KMS-11 (cell line): Measurements from ENCODE around the gene MAGI2.

Source experiments
- H2AFZ ChIP-seq: fragments of 200-600 bp; sonication (generic); 2 replicates; pipeline ENCODE4 v1.6.1; 2016; ENCODE audit warnings: antibody characterized with exemption, mixed run types, low read depth
- H3K27ac ChIP-seq: fragments of 200-600 bp; sonication (generic); 2 replicates; pipeline ENCODE4 v1.6.1; 2016; ENCODE audit warnings: mild to moderate bottlenecking, mixed run types
- H3K27me3 ChIP-seq: fragments of 200-600 bp; sonication (generic); 2 replicates; pipeline ENCODE4 v1.6.1; 2017; ENCODE audit warnings: mild to moderate bottlenecking, low read depth, mixed run types, moderate library complexity; ENCODE audit not compliant: insufficient read depth
- H3K36me3 ChIP-seq: fragments of 200-600 bp; sonication (generic); 2 replicates; pipeline ENCODE4 v1.6.1; 2017; ENCODE audit warnings: mild to moderate bottlenecking, mixed run types; ENCODE audit not compliant: insufficient read depth
- H3K4me1 ChIP-seq: fragments of 200-600 bp; sonication (generic); 2 replicates; pipeline ENCODE4 v1.6.1; 2016; ENCODE audit warnings: mild to moderate bottlenecking, low read depth, mixed run types; ENCODE audit not compliant: poor library complexity, severe bottlenecking
- H3K4me2 ChIP-seq: fragments of 200-600 bp; sonication (generic); 2 replicates; pipeline ENCODE4 v1.7.0; 2016; ENCODE audit warnings: mild to moderate bottlenecking, mixed run types
- H3K4me3 ChIP-seq: fragments of 200-600 bp; sonication (generic); IDR thresholded peaks from 2 replicates; pipeline ENCODE4 v1.6.1; 2017; ENCODE audit warnings: low read depth, low read length, mixed read lengths; ENCODE audit not compliant: insufficient read depth
- H3K79me2 ChIP-seq: fragments of 200-600 bp; sonication (generic); 2 replicates; pipeline ENCODE4 v1.6.1; 2016; ENCODE audit warnings: low read depth, mixed run types; ENCODE audit not compliant: insufficient read depth
- H3K9ac ChIP-seq: fragments of 200-600 bp; sonication (generic); 2 replicates; pipeline ENCODE4 v1.6.1; 2016; ENCODE audit warnings: mild to moderate bottlenecking, mixed run types
- H4K20me1 ChIP-seq: fragments of 200-600 bp; sonication (generic); 2 replicates; pipeline ENCODE4 v1.6.1; 2016; ENCODE audit warnings: mild to moderate bottlenecking, mixed run types; ENCODE audit not compliant: insufficient read depth
- TF ChIP-seq, protein P1 (sequence below): fragments of 200-600 bp; sonication (generic); conservative IDR thresholded peaks from 2 replicates; pipeline ENCODE4 v1.6.1; 2017; ENCODE audit warnings: low read depth, mild to moderate bottlenecking, antibody characterized with exemption, low read length, moderate library complexity, mixed read lengths

MAGI2 gene

DNA sequence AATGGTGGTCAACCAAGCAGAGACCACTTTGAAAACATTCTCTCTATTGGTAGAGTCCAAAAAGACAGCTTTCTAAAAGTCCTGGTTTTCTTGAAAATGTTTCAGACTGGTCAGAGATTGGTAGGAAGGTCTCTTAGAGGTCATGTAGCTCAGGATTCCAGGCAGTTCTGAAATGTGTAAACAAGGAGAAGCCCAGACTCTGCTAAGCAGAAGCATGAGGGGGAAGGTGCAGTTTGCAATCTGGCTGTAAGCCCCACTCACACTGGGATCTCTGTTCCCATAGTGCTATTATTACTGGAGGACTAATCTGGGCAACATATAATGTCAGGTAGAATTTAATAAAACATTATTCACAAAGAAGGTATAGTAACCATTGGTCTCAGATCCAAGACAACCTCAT is 101.1 kb downstream of the MAGI2 start:
- TF ChIP-seq, protein P1, sequence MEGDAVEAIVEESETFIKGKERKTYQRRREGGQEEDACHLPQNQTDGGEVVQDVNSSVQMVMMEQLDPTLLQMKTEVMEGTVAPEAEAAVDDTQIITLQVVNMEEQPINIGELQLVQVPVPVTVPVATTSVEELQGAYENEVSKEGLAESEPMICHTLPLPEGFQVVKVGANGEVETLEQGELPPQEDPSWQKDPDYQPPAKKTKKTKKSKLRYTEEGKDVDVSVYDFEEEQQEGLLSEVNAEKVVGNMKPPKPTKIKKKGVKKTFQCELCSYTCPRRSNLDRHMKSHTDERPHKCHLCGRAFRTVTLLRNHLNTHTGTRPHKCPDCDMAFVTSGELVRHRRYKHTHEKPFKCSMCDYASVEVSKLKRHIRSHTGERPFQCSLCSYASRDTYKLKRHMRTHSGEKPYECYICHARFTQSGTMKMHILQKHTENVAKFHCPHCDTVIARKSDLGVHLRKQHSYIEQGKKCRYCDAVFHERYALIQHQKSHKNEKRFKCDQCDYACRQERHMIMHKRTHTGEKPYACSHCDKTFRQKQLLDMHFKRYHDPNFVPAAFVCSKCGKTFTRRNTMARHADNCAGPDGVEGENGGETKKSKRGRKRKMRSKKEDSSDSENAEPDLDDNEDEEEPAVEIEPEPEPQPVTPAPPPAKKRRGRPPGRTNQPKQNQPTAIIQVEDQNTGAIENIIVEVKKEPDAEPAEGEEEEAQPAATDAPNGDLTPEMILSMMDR: no peak
- H4K20me1 ChIP-seq: no peaks in the 10 kb centered on the region
- H3K9ac ChIP-seq: no peak overlapping the region
- H3K4me1 ChIP-seq: no peaks in the 10 kb centered on the region
- no peaks in the 10 kb centered on the region for H3K36me3 ChIP-seq
- H3K79me2 ChIP-seq: no peaks in the 10 kb centered on the region
- no peak overlapping the region for H3K27ac ChIP-seq
- H2AFZ ChIP-seq: no peak overlapping the region
- H3K27me3 ChIP-seq: no peaks in the 10 kb centered on the region
- H3K4me2 ChIP-seq: no peak overlapping the region
- H3K4me3 ChIP-seq: no peak overlapping the region

DNA sequence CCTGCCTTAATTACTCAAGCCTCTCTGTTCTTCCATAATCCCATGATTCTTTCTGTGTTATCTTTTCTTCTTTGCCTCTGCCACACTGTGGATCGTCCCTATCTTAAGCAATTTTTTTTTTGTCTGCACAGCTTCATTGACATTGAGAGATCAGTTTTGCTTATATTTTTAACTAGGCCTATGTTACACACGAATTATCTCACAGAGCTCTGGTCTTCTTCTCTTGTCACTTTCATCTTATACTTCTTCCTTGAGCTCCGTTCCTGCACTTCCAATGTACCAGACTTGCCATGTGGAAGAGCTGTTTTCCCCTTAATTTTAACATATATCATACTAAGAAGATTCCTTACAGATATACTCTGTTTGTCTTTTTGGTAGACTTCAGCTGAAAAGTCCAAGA is 106.1 kb downstream of the MAGI2 start:
- Histone ChIP-seq H3K9ac (no peak overlapping the region), H3K4me2 (no peak overlapping the region), H3K79me2 (no peaks in the 10 kb centered on the region), H3K4me1 (no peaks in the 10 kb centered on the region), H3K4me3 (no peak overlapping the region), H2AFZ (no peak overlapping the region), H4K20me1 (no peaks in the 10 kb centered on the region), H3K27me3 (no peaks in the 10 kb centered on the region), H3K27ac (no peak overlapping the region), H3K36me3 (no peaks in the 10 kb centered on the region)
- TF ChIP-seq, protein P1: no peak

DNA sequence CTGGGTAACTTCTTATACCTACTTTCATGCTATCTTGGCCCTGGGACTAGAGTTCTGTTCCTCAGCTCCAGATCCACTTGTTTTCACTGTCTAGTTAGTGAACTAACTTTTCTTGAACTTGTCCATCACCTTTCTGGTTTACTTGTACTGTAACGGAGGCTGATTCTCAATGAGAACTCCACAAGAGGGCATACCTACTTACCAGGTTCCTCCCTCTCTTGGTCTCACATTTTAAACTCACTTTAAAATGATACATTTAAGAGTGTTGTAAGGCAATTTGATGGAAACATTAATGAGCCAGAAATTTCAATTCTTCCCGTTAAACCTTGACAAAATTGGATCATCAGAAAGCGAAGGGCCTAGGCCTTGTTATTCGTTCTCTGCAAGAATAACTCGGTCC is 111.6 kb downstream of the MAGI2 start:
- TF ChIP-seq, protein P1: no peak
- H4K20me1 ChIP-seq: no peaks in the 10 kb centered on the region
- no peak overlapping the region for H3K4me3 ChIP-seq
- no peaks in the 10 kb centered on the region for H3K79me2 ChIP-seq
- no peaks in the 10 kb centered on the region for H3K4me1 ChIP-seq
- H3K27ac ChIP-seq: no peak overlapping the region
- no peaks in the 10 kb centered on the region for H3K27me3 ChIP-seq
- H3K4me2 ChIP-seq: no peak overlapping the region
- H3K36me3 ChIP-seq: no peaks in the 10 kb centered on the region
- no peak overlapping the region for H2AFZ ChIP-seq
- H3K9ac ChIP-seq: no peak overlapping the region

DNA sequence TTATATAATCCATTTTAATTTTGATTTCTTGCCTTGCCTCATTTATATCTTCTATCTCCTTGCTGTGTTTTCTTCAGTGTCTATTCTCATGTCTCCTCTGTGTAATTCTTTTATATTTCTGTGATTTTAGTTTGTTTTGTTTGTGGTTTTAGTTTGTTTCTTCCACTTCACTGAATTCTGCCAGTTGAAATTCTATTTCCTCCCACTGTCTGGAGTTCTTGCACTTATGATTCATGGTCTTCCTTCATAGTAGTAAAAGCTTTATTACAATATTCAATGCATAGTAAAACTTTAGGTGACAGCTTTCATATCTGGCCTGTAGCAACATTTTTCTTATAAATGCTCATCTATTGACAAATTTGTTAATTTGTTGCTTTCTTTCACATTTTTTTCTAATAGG is 113.3 kb downstream of the MAGI2 start:
- H2AFZ ChIP-seq: no peak overlapping the region
- no peaks in the 10 kb centered on the region for H3K27me3 ChIP-seq
- no peaks in the 10 kb centered on the region for H4K20me1 ChIP-seq
- H3K9ac ChIP-seq: no peak overlapping the region
- no peak overlapping the region for H3K4me2 ChIP-seq
- TF ChIP-seq, protein P1: no peak
- no peaks in the 10 kb centered on the region for H3K79me2 ChIP-seq
- no peak overlapping the region for H3K27ac ChIP-seq
- no peak overlapping the region for H3K4me3 ChIP-seq
- H3K36me3 ChIP-seq: no peaks in the 10 kb centered on the region
- no peaks in the 10 kb centered on the region for H3K4me1 ChIP-seq
